HCT116 (cell line): ENCODE measurements around the gene PRKCQ.

Source experiments
- POLR2AphosphoS5 ChIP-seq: IDR thresholded peaks from 2 replicates; pipeline ENCODE4 v1.6.1; 2011; ENCODE audit warnings: mild to moderate bottlenecking, low read depth, low read length, moderate library complexity
- TF ChIP-seq, protein P1 (sequence below), 3 experiments: fragments of 200-600 bp in 1 of 3; sonication (generic) in 1 of 3; IDR thresholded peaks in 2 of 3; conservative IDR thresholded peaks in 1 of 3; 2 replicates each; pipeline ENCODE4 v1.5.1; 2012 to 2017; ENCODE audit warnings: low read depth in 2 of 3, low read length in 2 of 3, antibody characterized with exemption in 1 of 3, borderline replicate concordance in 1 of 3, control low read depth in 1 of 3, mild to moderate bottlenecking in 1 of 3, mixed read lengths in 1 of 3, mixed run types in 1 of 3, moderate library complexity in 1 of 3; ENCODE audit not compliant: insufficient read depth in 1 of 3

DNA sequence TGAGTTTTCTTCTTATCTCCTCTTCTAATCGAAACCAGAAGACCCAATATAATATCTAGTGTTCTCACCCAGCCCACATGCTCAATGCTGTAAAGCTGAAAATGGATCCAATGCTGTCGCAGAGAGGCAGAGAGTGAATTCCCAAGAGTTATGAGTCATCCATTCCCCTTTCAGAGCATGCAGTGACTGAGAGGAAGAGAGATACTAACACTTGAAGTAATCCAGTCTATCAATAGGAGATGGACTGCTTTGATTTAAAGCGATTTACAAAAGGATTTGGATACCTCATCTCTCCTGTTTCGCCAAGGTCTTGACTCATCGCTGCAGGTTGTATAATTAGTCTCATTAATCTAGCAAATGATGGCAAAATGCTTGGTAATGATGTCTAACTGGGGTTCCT lies 41.5 kb upstream of the PRKCQ start:
- no peak for TF ChIP-seq POLR2AphosphoS5
- TF ChIP-seq, protein P1, sequence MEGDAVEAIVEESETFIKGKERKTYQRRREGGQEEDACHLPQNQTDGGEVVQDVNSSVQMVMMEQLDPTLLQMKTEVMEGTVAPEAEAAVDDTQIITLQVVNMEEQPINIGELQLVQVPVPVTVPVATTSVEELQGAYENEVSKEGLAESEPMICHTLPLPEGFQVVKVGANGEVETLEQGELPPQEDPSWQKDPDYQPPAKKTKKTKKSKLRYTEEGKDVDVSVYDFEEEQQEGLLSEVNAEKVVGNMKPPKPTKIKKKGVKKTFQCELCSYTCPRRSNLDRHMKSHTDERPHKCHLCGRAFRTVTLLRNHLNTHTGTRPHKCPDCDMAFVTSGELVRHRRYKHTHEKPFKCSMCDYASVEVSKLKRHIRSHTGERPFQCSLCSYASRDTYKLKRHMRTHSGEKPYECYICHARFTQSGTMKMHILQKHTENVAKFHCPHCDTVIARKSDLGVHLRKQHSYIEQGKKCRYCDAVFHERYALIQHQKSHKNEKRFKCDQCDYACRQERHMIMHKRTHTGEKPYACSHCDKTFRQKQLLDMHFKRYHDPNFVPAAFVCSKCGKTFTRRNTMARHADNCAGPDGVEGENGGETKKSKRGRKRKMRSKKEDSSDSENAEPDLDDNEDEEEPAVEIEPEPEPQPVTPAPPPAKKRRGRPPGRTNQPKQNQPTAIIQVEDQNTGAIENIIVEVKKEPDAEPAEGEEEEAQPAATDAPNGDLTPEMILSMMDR (IDR thresholded peaks at IDR 0.05 in 2 of 3, conservative IDR thresholded peaks at IDR 0.05 in 1 of 3; ENCODE audit: borderline replicate concordance in 1 of 3, insufficient read depth in 1 of 3, low read depth in 2 of 3, low read length in 2 of 3): no peak
